ENCODE results near the gene SHC3.

The SHC3 gene

GRCh38 chr9:89052470-89053097 lies 126.0 kb downstream of the SHC3 start:
- TF ChIP-seq BHLHE40 (IDR thresholded peaks at IDR 0.05; ENCODE audit: borderline replicate concordance) = no peak
- no peak for TF ChIP-seq TARDBP (IDR thresholded peaks at IDR 0.05)
- TF ChIP-seq HDGF (IDR thresholded peaks at IDR 0.05; ENCODE audit: borderline replicate concordance) = no peak
- TF ChIP-seq PKNOX1 (IDR thresholded peaks at IDR 0.05) = no peak
- no peak for TF ChIP-seq FOXA1 (IDR thresholded peaks at IDR 0.05)
- CTCF ChIA-PET = no interaction called here
- no peak for DNase-seq (ENCODE audit: extremely low spot score)
- POLR2A ChIA-PET = no interaction called here

GRCh38 chr9:89051421-89052025 lies 127.1 kb downstream of the SHC3 start:
- CTCF ChIA-PET = no interaction called here
- DNase-seq (ENCODE audit: extremely low spot score) = no peak
- POLR2A ChIA-PET = no interaction called here
- TF ChIP-seq TARDBP (IDR thresholded peaks at IDR 0.05) (no peak), NFRKB (IDR thresholded peaks at IDR 0.05) (no peak), ELF4 (IDR thresholded peaks at IDR 0.05) (no peak), LEF1 (IDR thresholded peaks at IDR 0.05; ENCODE audit: borderline replicate concordance) (no peak), ARNT (IDR thresholded peaks at IDR 0.05) (no peak), SP1 (IDR thresholded peaks at IDR 0.05) (no peak)

GRCh38 chr9:89049646-89050045 lies 129.0 kb downstream of the SHC3 start:
- POLR2A ChIA-PET = no interaction called here
- TF ChIP-seq L3MBTL2 (conservative IDR thresholded peaks at IDR 0.05) (no peak), TARDBP (IDR thresholded peaks at IDR 0.05) (no peak), SUZ12 (IDR thresholded peaks at IDR 0.05) (no peak), LEF1 (IDR thresholded peaks at IDR 0.05; ENCODE audit: borderline replicate concordance) (no peak), FOXA1 (IDR thresholded peaks at IDR 0.05) (no peak), CTBP1 (IDR thresholded peaks at IDR 0.05; ENCODE audit: borderline replicate concordance) (no peak), FOXM1 (IDR thresholded peaks at IDR 0.05; ENCODE audit: borderline replicate concordance) (no peak), ELF4 (IDR thresholded peaks at IDR 0.05) (no peak), SP1 (IDR thresholded peaks at IDR 0.05) (no peak), ARNT (IDR thresholded peaks at IDR 0.05) (no peak), PKNOX1 (IDR thresholded peaks at IDR 0.05) (no peak), FOXK2 (IDR thresholded peaks at IDR 0.05) (no peak), ZNF384 (IDR thresholded peaks at IDR 0.05) (no peak), BHLHE40 (IDR thresholded peaks at IDR 0.05; ENCODE audit: borderline replicate concordance) (no peak), HDGF (IDR thresholded peaks at IDR 0.05; ENCODE audit: borderline replicate concordance) (no peak)
- CTCF ChIA-PET = no interaction called here
- DNase-seq (ENCODE audit: extremely low spot score) = no peak

- POLR2A ChIA-PET = no interaction called here
- CTCF ChIA-PET = no interaction called here
- no peak for DNase-seq (ENCODE audit: extremely low spot score)
- TF ChIP-seq TARDBP (IDR thresholded peaks at IDR 0.05) = no peak
- no peak for TF ChIP-seq HDGF (IDR thresholded peaks at IDR 0.05; ENCODE audit: borderline replicate concordance)
- no peak for TF ChIP-seq L3MBTL2 (conservative IDR thresholded peaks at IDR 0.05)
- no peak for TF ChIP-seq FOXM1 (IDR thresholded peaks at IDR 0.05; ENCODE audit: borderline replicate concordance)
- no peak for TF ChIP-seq LEF1 (IDR thresholded peaks at IDR 0.05; ENCODE audit: borderline replicate concordance)
- no peak for TF ChIP-seq ZNF384 (IDR thresholded peaks at IDR 0.05)
- no peak for TF ChIP-seq SP1 (IDR thresholded peaks at IDR 0.05)
- no peak for TF ChIP-seq PKNOX1 (IDR thresholded peaks at IDR 0.05)
- TF ChIP-seq ELF4 (IDR thresholded peaks at IDR 0.05) = no peak
- no peak for TF ChIP-seq BHLHE40 (IDR thresholded peaks at IDR 0.05; ENCODE audit: borderline replicate concordance)
- TF ChIP-seq ARNT (IDR thresholded peaks at IDR 0.05) = no peak
- TF ChIP-seq SUZ12 (IDR thresholded peaks at IDR 0.05) = no peak
- no peak for TF ChIP-seq FOXK2 (IDR thresholded peaks at IDR 0.05)
- TF ChIP-seq FOXA1 (IDR thresholded peaks at IDR 0.05) = no peak
- TF ChIP-seq NFRKB (IDR thresholded peaks at IDR 0.05) = no peak
- TF ChIP-seq CTBP1 (IDR thresholded peaks at IDR 0.05; ENCODE audit: borderline replicate concordance) = no peak
Observed at GRCh38 chr9:89048616-89049015, 130.0 kb downstream of the SHC3 start.

GRCh38 chr9:89047667-89048066 lies 131.0 kb downstream of the SHC3 start:
- TF ChIP-seq ARNT (IDR thresholded peaks at IDR 0.05) (no peak), ELF4 (IDR thresholded peaks at IDR 0.05) (no peak), SP1 (IDR thresholded peaks at IDR 0.05) (no peak), FOXK2 (IDR thresholded peaks at IDR 0.05) (no peak), ZNF384 (IDR thresholded peaks at IDR 0.05) (no peak), FOXM1 (IDR thresholded peaks at IDR 0.05; ENCODE audit: borderline replicate concordance) (no peak), CTBP1 (IDR thresholded peaks at IDR 0.05; ENCODE audit: borderline replicate concordance) (no peak), HDGF (IDR thresholded peaks at IDR 0.05; ENCODE audit: borderline replicate concordance) (no peak), TARDBP (IDR thresholded peaks at IDR 0.05) (no peak), BHLHE40 (IDR thresholded peaks at IDR 0.05; ENCODE audit: borderline replicate concordance) (no peak), NFRKB (IDR thresholded peaks at IDR 0.05) (no peak), PKNOX1 (IDR thresholded peaks at IDR 0.05) (no peak), FOXA1 (IDR thresholded peaks at IDR 0.05) (no peak), LEF1 (IDR thresholded peaks at IDR 0.05; ENCODE audit: borderline replicate concordance) (no peak), SUZ12 (IDR thresholded peaks at IDR 0.05) (no peak), L3MBTL2 (conservative IDR thresholded peaks at IDR 0.05) (no peak)
- POLR2A ChIA-PET = no interaction called here
- no peak for DNase-seq (ENCODE audit: extremely low spot score)
- CTCF ChIA-PET = no interaction called here
